GM18508 (cell line): ENCODE measurements around the gene ACACA.
A peak's percentile ranks its signal among the peaks of the same experiment; 100 is the strongest.

Experiments
- ATAC-seq: cut with Tn5 transposase; IDR thresholded peaks from one replicate; pipeline ENCODE4 v1.9.1; 2021; ENCODE audit warnings: moderate number of reproducible peaks; ENCODE audit not compliant: insufficient read depth, unreplicated experiment

ACACA gene

DNA sequence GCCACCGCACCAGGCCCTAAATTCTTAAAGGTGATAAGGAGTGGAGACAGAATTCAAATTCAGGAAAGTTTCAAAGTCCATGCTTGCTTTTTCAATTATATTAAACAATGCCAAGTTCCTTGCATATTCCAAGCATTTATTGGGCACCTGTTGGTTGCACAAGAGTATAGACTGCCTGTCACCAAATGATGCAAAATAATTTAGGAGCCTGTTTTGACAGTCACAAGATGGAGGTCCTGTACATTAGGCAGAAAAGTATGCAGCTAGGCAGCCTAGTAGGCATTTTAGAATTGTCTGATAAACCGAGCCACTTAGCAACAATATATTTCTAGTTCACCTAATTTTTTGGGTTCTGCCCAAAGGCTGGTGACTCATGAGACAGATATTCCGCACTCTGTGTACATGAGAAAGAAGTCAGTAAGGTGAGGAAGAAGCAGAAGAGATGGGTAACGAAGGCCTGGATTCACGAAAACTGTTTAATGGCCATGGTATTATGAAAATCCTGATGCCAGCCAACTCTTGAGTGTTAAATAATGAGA, 7.3 kb downstream of the ACACA start:
- no peak for ATAC-seq

DNA sequence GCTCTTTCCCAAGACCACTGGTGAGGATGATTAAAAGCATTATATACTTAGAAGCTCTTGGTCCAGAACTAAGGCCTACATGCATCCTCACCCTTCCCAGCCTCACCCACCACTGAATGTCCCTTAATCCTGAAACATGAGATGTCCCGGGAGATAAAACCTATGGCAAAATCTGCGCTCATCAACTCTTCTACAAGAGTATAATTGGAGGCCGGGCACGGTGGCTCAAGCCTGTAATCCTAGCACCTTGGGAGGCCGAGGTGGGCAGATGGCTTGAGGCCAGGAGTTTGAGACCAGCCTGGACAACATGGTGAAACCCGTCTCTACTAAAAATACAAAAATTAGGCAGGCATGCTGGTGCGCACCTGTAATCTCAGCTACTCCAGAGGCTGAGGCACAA, 13.3 kb downstream of the ACACA start:
- no peak for ATAC-seq

DNA sequence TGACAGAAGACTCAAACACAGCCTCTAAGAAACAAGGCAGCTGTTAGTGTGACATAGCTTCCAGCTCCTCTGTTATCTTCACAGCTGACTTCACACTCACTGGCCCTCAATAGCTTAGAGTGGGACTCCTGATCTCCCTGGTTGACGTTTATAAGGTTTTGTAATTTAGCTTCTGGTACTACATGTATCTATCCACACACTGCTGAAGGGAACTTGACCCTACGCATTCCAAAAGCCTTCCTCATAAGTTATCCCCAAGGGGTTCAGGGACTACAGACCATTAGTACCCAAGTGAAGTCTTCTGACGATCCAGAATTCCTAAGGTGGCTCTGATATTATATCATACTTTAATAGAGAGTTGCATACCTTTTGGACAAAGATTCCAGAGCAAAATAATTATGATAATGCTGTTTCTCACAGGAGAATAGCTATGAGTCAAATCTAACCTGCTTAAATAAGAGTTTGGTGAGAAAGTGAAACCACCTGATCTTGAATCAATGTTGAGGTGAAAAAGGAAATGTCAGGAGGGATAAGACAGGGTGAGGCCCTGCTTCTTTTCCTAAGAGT, 14.5 kb downstream of the ACACA start:
- no peak for ATAC-seq

DNA sequence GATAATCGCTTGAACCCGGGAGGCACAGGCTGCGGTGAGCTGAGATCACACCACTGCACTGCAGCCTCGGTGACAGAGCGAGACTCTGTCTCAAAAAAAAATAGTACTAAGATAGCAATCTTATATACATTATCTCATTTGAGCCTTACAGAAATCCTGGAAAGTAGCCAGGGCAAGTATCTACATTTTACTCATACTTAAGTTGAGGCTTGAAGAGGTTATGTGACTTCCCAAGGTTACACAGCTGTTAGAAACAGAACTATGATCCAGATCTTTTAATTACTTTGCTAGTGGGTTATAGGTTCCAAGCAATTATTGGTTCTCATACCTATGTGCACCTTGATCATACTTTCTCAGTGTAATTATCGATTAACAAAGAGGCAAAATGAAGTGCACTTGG, 15.5 kb downstream of the ACACA start:
- no peak for ATAC-seq

DNA sequence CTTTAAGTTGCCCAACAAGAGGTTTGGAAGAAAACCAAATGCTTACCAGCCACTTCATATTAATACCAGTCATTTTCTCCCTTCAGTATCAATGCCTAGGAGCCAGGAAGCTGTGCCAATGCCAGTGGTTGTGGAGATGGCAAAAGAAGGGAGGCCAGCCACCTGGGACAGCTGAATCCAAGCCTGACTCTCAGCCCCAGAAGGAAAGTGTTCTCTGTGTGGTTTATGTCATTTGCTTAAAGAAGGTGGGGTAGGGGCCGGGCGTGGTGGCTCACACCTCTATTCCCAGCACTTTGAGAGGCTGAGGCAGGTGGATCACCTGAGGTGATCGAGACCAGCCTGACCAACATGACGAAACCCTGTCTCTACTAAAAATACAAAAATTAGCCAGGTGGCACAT, 17.5 kb downstream of the ACACA start:
- no peak for ATAC-seq

DNA sequence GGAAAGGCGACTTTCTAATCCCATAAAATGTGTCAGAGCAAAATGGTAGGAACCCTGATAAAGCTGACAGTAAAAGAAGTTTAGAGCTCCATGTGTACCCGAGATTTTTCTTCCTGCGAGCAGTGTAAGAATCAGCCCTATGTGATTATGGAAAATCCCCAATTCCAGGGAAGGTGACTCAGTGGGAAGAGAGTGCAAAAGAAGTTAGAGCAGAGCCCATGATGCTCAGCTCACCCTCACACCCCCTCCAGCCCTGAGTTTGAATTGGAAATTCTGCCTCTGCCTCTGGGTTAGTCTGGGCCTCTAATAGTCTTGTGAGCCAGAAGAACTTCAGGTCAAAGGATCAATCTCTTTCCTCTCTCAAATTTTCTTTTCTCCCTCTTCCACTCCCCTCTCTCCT, 18.4 kb downstream of the ACACA start:
- ATAC-seq: no peak

DNA sequence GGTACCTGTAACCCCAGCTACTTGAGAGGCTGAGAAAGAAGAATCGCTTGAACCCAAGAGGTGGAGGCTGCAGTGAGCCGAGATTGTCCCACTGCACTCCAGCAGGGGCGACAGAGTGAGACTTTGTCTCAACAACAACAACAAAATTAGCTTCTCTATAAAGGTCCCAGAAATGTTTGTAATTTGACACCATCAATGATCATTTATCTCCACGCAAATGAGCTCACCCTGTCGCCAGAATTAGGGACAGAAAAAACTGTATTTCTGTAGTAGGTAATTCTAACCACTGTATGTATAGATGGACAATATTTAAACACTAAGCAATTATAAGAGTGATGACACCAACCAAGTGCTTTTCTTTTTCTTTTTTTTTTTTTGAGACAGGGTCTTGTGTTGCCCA, 20.2 kb downstream of the ACACA start:
- no peak for ATAC-seq

DNA sequence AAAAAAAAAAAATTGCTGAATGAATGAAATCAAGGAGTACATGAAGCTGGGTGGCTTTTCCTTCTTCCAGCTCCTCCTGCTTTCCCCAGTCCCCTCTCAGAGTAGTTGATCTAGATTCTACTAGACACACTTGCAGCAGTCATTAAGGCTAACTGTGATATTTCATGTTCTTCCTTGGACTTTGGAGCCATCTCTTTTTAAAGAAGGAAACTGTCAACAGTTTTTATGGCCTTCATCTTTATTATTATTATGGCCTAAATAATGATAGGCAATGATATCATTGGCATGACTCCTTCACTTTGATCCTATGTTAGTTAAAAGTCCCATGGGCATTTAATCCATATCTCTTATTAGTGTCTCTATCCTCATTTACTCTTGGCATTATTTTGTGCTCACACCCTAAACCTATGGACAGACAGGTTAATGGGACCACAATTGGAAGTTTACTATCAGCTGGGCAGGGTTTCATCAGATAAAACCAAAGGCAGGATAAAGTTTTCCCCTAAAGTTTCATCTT, 21.1 kb downstream of the ACACA start:
- ATAC-seq: no peak

DNA sequence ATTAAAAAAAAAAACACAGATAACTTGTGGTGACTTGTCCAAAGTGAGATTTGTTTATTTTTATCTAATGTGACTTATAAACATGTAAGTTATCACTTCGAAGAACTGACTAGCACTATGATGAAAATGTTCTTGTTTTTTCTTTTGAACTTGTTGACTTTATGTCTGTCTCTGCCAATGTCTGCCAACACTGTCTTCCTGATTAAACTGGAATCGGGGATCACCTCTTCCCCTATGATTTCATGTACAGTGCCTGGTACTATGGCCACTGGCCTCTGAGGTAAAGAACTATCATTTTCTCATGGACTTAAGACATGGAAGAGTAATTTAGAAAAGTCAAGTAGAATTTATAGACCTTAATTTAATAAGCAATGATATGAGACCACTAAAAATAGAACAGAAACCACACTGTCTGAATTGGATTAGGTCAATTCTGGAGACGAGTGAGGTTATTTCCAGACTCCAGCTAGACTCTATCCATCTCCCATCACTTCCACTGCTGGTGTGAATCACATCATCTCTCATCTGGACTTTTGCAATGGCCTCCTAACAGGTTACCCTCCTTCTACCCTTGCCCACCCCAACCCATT, 22.0 kb downstream of the ACACA start:
- no peak for ATAC-seq

DNA sequence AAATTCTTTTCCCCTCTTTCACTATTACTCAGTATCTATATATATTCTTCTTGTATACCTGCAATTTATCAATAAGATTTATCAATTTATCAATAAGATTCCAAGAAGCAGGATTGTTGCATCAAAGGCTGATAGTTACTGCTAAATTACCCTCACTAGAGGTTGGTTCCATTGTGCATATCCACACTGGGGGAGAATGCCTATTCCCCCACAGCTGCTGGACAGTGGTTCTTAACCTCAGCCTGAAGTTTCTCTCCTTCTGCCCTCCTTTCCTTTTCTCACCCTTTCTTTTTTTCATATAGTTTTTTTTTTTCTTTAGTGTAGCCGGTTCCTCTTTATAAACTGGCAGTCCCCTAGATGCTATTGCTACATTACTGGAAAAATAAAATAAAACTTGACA, 24.6 kb downstream of the ACACA start:
- no peak for ATAC-seq

DNA sequence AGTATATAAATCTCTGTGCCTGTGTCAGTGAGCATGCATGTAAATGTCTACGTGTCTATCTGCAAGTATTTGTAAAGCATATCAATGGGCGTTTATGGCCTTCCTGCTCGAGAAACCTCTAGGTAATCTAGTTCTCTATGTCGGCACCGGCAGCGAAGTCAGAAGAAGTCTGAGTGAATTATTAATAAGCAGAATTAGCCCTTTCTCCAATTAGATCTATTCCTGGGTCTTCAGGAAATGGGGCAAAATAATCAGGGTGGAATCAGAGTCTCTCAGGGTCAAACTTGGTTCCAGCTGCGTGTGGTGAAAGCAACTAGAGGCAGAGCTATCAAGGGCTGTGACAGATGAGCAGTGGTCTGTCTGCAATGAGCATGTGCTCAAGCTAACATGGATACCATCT, 30.9 kb downstream of the ACACA start, which contains the start of gene C17orf78:
C17orf78 (plus strand) TSS at position 280 of the 400 bp plus-strand sequence; CDS start at position 388, 108 bp downstream.
- no peak for ATAC-seq

DNA sequence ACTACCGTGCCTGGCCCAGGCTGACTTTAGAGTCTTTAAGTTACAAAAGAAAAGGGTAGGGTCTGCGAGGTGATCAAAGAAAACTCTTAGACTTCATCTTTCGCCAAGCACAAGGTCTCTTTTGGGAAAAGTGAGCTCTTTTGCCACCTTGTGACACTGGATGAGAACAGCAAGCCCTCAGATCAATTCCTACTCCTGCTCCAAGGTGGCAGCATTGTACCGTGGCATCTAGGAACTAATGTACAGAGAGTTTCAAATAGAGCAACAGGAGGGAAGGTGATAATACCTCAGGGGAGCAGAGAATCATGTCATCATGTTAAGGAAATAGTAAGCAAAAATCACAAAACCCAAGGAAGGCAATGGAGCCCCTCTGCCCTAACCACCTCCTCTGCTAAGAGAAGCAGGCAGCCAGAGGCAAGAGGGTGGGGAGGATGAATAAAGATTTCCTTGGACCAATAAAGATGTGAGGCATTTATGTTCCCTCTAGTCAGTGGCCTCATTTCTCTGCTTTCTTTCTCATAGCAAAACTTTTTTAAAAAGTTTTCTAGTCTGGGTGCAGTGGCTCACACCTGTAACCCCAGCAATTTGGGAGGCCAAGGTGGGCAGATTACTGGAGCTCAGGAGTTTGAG, 33.0 kb downstream of the ACACA start:
- no peak for ATAC-seq

DNA sequence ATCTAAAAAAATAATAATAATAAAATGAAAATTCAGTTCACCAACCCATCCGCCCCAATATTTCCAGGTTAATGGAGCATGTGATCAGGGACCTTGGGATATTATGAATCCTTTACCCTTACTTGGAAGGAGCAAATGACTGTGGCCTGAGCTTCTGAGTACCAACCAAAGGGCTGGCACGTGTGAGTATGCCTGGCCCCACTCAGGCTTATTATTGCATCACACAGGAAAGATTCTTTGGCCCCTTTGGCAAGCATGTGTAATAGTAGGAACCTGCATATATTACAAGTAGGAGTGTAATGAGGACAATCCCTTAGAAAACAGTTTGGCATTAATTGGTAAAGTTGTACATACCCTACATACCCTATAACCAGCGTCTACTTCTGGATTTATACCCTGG, 38.1 kb downstream of the ACACA start:
- no peak for ATAC-seq

DNA sequence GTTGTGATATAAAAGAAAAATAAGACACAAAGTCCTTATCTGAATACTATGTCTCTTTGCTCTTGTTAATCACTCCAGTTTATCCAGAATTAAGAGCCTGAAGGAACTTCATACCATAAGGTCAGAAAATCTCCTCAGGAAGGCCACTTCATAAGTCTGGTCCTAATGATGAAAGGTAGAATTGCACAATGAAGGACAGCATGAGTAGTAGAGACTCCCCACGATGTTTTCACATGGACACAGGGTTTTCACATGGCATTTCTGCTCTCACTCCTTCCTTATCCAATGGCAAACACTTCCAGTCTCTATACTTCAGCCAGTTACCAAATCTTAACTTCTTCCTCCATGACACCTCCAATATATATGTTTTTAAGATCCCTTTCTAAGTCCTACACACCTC, 41.0 kb downstream of the ACACA start:
- ATAC-seq: no peak

DNA sequence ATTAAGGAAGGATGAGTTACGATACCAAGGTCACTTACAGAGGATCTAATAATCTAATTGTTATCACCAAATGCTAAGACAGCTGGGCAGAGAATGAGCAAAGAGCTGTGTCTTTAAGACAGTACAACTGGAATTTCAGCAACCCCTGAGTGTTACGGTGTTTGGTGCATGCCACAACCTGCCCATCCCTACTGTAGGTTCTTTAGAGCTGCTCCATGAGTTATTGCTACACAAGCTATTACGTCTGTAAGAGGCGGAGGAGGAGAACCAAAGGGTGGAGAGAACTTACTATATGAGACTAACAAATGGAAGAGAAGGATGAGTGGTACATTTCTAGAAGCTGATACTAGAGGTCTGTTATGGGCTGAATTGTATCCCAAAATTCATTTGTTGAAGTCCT, 45.1 kb downstream of the ACACA start:
- ATAC-seq: no peak

DNA sequence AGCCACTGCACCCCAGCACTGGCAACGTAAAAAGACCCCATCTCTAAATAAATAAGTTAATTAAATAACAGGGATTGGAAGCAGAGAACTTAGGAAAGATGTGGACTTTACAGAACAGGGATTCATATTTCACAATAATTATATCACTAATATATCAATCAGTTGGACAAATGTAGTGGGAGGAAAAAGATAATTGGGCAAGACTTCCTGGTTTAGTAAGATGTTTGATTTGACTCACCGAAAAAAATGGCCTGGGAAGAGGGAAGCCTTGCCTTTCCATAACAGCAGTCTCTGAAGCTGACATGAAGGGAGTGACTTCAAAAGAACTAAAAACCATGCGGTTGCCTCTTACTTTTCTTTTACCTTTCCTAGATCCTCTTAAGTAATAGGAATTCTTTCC, 46.0 kb downstream of the ACACA start:
- no peak for ATAC-seq

DNA sequence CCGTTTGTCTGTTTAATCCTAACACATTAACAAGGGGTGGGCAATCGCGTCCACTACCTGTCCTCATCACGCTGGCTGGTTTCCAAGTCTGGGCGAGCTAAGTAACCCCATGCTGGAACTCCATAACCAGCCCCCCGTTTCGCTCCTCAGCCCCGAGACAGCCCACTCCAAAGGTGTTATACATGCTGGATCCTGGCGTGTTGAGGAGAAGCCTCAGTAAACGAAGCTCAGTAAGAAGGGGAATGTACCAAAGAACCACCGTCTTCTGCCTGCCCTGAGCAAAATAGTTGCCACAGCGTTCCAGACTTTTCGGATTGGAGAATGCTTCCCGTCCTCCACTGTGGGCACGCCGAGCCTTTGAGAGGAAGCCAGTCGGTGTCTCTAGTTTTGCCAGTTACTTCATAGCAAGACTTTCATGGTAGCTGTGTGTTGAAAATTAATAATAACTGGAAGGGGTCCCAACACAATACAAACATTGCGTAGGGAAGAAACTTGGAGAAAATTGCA, 46.9 kb downstream of the ACACA start:
- ATAC-seq: no peak

DNA sequence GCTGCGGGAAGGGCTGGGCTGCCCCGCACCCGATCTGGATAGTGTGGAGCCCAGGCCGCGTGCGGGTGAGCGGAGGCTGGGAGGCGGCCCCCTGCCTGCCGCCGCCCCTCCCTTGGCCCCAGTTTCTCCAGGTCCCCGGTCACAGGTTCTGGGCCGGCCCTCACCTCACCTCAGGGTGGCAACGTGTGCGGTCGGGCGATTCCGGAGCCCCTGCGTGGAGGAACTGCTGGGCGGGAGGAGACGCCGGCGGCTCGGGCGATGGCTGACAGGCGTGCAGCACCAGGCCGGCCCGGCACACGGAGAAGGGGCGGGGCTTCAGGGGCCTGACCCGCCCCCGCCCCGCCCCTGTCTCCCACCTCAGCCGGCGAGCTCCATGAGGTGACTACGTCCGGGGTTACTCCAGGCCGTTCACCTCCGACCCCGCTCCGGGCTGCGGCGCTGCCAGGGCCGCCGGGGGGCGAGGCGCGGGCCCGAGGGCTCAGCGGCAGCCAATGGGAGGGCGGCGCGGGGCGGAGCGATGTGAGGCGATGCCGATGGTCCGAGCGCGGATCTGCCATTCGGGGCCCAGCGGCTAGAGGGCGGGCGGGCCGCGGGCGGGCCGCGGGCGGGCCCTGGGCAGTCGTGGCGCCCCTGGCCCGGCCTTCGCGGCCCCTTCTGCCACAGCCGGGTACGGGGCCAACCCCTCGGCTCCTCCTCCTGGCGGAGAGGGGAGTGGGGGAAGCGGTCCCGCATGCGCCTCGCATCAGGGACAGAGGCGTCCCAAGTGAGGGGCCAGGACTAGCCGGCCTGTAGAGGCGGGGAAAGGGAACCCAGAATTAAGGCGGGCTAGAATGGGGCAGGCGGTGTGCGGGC, 47.6 kb downstream of the ACACA start:
- peak; percentile 52 for ATAC-seq

DNA sequence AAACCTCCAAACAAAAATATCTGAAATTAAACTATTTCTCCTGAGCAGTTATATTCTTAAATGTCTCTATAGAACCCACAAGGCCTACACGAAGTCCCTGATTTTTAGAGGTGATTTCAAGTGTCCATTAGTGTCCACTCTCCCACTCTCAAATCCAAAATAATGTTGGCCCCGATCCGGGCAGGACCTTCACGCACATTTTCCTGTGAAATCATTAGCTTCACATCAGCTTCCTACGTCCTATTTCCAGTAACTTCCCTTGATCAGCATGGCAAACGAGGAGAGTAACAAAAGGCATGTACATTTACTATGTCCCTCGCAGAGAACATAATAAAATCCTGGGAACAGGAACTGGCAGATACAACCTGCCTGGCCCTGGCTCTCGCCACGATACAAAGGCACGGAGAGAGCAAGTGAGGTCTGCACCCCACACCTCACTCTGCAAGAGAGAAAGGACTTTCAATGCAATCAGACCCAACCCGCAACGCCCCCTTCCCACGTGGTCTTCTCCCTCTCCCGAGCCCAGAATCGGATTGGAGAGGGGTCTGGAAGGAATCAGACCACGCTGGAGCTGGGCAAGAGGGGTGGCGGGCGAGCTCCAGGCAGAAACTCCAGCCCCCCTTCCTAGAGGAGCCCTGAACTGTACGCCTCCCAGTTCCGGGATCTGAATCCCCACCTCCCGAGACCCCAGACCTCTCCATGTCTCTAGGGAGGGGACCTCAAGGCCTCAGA, 48.4 kb downstream of the ACACA start:
- no peak for ATAC-seq
